Lung (tissue), 12 donors: ENCODE data around the gene PLP2. TPM values are rescaled to one million over a fixed set of nuclear protein-coding genes. Genes with fewer than 3 reads are reported as not detected.

ENCODE experiments used
- ATAC-seq: fragments of 200-7000 bp; cut with Tn5 transposase; one replicate; pipeline ENCODE4 v1.9.1; 2020; ENCODE audit warnings: moderate number of reproducible peaks; ENCODE audit not compliant: insufficient read depth, low FRiP score
- DNase-seq, 3 donors: peaks; one replicate each; pipeline ENCODE4 v3.0.0-alpha.2; 2013 to 2017
- H3K27ac ChIP-seq, 2 donors: one replicate each; pipeline ENCODE4 v1.5.1; 2013; ENCODE audit warnings: mild to moderate bottlenecking in 2 of 2, moderate library complexity in 2 of 2, control low read depth in 1 of 2, inconsistent platforms in 1 of 2, low read depth in 1 of 2, low read length in 1 of 2
- H3K27me3 ChIP-seq, 3 donors: one replicate each; pipeline ENCODE4 v1.5.1; 2013; ENCODE audit warnings: low read length in 2 of 3; ENCODE audit not compliant: control insufficient read depth in 3 of 3, insufficient read depth in 3 of 3
- H3K36me3 ChIP-seq, 4 donors: one replicate each; pipeline ENCODE4 v1.5.1; 2013; ENCODE audit warnings: low read length in 4 of 4, mild to moderate bottlenecking in 1 of 4, moderate library complexity in 1 of 4; ENCODE audit not compliant: control insufficient read depth in 4 of 4, insufficient read depth in 4 of 4
- H3K4me1 ChIP-seq, 5 donors: one replicate each; pipeline ENCODE4 v1.5.1; 2013; ENCODE audit warnings: low read length in 5 of 5, mild to moderate bottlenecking in 2 of 5, moderate library complexity in 1 of 5; ENCODE audit not compliant: control insufficient read depth in 5 of 5, insufficient read depth in 5 of 5
- H3K4me3 ChIP-seq: one replicate; pipeline ENCODE4 v1.5.1; 2013; ENCODE audit warnings: mild to moderate bottlenecking, control low read depth, moderate library complexity
- H3K9ac ChIP-seq, 2 donors: one replicate each; pipeline ENCODE4 v1.5.1; 2013; ENCODE audit warnings: low read length in 2 of 2, control low read depth in 1 of 2; ENCODE audit not compliant: insufficient read depth in 1 of 2
- H3K9me3 ChIP-seq, 4 donors: one replicate each; pipeline ENCODE4 v1.5.1; 2013; ENCODE audit warnings: low read length in 3 of 4, mild to moderate bottlenecking in 1 of 4, moderate library complexity in 1 of 4; ENCODE audit not compliant: control insufficient read depth in 4 of 4, insufficient read depth in 3 of 4
- CTCF ChIP-seq: IDR thresholded peaks from 2 replicates; pipeline ENCODE4 v1.5.1; 2012; ENCODE audit warnings: mild to moderate bottlenecking; ENCODE audit errors: control extremely low read depth, extremely low read depth
- WGBS, 2 donors: extraction: QIAGEN DNeasy Blood & Tissue Kit; methylation state at CpG; one replicate each; pipeline ENCODE4 v1.1.7; 2013; 5-methylcytosine and 5-hydroxymethylcytosine counted together
- polyA plus RNA-seq, 2 donors: library from polyadenylated mRNA; stranded (reverse); fragments of 200-250 nt; gene quantifications; one replicate each; pipeline ENCODE4 v1.2.1, GENCODE V29; 2013
- total RNA-seq, 2 donors: library from RNA; depleted of rRNA in 1 of 2; stranded (reverse); fragments of >200 nt in 1 of 2; gene quantifications; one replicate each; pipeline ENCODE4 v1.2.1, GENCODE V29; 2014 to 2021
- donor health status: control.
- donor health status: control.
- donor health status: Bipolar disorder and iron deficiency.
- donor health status: healthy.
- donor health status: DM: yes; HTN: yes; CAD: no.

PLP2 gene
- total and polyA plus RNA-seq, 4 donors: 8.9 to 222 (median 159) TPM

GRCh38 chrX:49160908-49161307 is 10.8 kb upstream of the PLP2 start:
- DNase-seq (no peak), ATAC-seq (no peak)
- Histone ChIP-seq H3K27me3 (no peaks in the 10 kb centered on the region), H3K27ac (no peak overlapping the region), H3K4me3 (no peak overlapping the region), H3K9me3 (peaks cover 0 to 3% (median under 1%) of the 10 kb centered on the region in 4 donors), H3K4me1 (peaks cover 0 to 5% (median 0%) of the 10 kb centered on the region in 5 donors), H3K36me3 (no peaks in the 10 kb centered on the region), H3K9ac (no peak overlapping the region)
- 87 to 100% methylated on average over 2 of the region's 2 CpGs for WGBS, 2 donors
- no peak for TF ChIP-seq CTCF

GRCh38 chrX:49161632-49162031 is 10.1 kb upstream of the PLP2 start:
- TF ChIP-seq CTCF: no peak
- 83 to 95% methylated on average over 5 of the region's 5 CpGs for WGBS, 2 donors
- no peak for DNase-seq
- no peak overlapping the region for H3K9ac ChIP-seq
- no peaks in the 10 kb centered on the region for H3K36me3 ChIP-seq
- H3K27ac ChIP-seq: no peak overlapping the region
- H3K4me3 ChIP-seq: no peak overlapping the region
- no peaks in the 10 kb centered on the region for H3K27me3 ChIP-seq
- H3K9me3 ChIP-seq: peaks cover 0 to 6% (median 1%) of the 10 kb centered on the region in 4 donors
- ATAC-seq: no peak
- H3K4me1 ChIP-seq: peaks cover 0 to 5% (median 0%) of the 10 kb centered on the region in 5 donors

GRCh38 chrX:49162620-49163019 is 9.1 kb upstream of the PLP2 start, which contains the start of gene MAGIX:
Gene MAGIX (plus strand): TSS chrX:49162758. CDS start chrX:49162890, 132 bp downstream.
- TF ChIP-seq CTCF: no peak
- Histone ChIP-seq H3K27me3 (no peaks in the 10 kb centered on the region), H3K4me1 (peaks cover 0 to 5% (median 0%) of the 10 kb centered on the region in 5 donors), H3K4me3 (peak within 1 kb of the TSS; percentile 11), H3K9me3 (peaks cover 0 to 6% (median 1%) of the 10 kb centered on the region in 4 donors), H3K36me3 (no peaks in the 10 kb centered on the region), H3K27ac (peak within 1 kb of the TSS; percentile 74 to 89), H3K9ac (peak within 1 kb of the TSS; percentile 25 to 49)
- WGBS, 2 donors: 70 to 74% methylated on average over 18 to 28 of the region's 28 CpGs
- no peak for DNase-seq
- no peak for ATAC-seq
